ENCODE results near the gene PAWR. TPM values are rescaled to one million over a fixed set of nuclear protein-coding genes. Genes with fewer than 3 reads are reported as not detected.

PAWR gene
- polyA plus RNA-seq, 1 donor (not counting 4 experiments of a cell fraction or from before 2014, with no cell fraction given): 41.1 TPM

- H3K9me3 ChIP-seq (ENCODE audit: control insufficient read depth, low read depth, low read length): no peaks in the 10 kb centered on the region
- dilution Hi-C loops (cut with MboI; ENCODE audit: extremely low pct_ligation_motif_present, low sequenced_read_pairs): no loop called here
- peak overlapping the region; percentile 66 to 92 (median 69) for H3K4me3 ChIP-seq (ENCODE audit: control insufficient read depth in 2 of 3, extremely low read depth in 1 of 3, insufficient read depth in 2 of 3, low read depth in 1 of 3, low read length in 3 of 3)
- TF ChIP-seq CTCF (optimal IDR thresholded peaks at IDR 0.05 in 1 of 3, IDR thresholded peaks at IDR 0.05 in 1 of 3, conservative IDR thresholded peaks at IDR 0.05 in 1 of 3; ENCODE audit: extremely low read depth in 1 of 3, insufficient read depth in 2 of 3, low read length in 3 of 3): no peak
- TF ChIP-seq EZH2 (IDR thresholded peaks at IDR 0.05; ENCODE audit: low read length): no peak
- H3K4me1 ChIP-seq (ENCODE audit: control insufficient read depth, extremely low read depth, insufficient read depth, low read length): peaks cover 23% of the 10 kb centered on the region
- no peak overlapping the region for H2AFZ ChIP-seq (ENCODE audit: control insufficient read depth, low read length)
- DNase-seq (ENCODE audit: low read depth, low spot score): no peak
- FAIRE-seq: peak; percentile 75
- H3K4me2 ChIP-seq (ENCODE audit: control insufficient read depth, extremely low read depth, insufficient read depth, low read depth, low read length): peak overlapping the region; percentile 91
- H3K79me2 ChIP-seq (ENCODE audit: control insufficient read depth, insufficient read depth, low read length): peaks cover 22% of the 10 kb centered on the region
- peak overlapping the region; percentile 99 for H3K27ac ChIP-seq (ENCODE audit: control insufficient read depth, insufficient read depth, low read length)
- no peaks in the 10 kb centered on the region for H3K9me1 ChIP-seq (ENCODE audit: control insufficient read depth, extremely low read depth, insufficient read depth, low read length)
- peak overlapping the region; percentile 94 for H3K9ac ChIP-seq (ENCODE audit: control insufficient read depth, extremely low read depth, insufficient read depth, low read length)
- H3K27me3 ChIP-seq (ENCODE audit: control insufficient read depth, extremely low read depth, insufficient read depth, low read length): no peaks in the 10 kb centered on the region
- H4K20me1 ChIP-seq (ENCODE audit: control insufficient read depth, extremely low read depth, insufficient read depth, low read length): no peaks in the 10 kb centered on the region
- peaks cover 0 to 2% of the 10 kb centered on the region in 2 experiments for H3K36me3 ChIP-seq (ENCODE audit: control insufficient read depth in 2 of 2, extremely low read depth in 1 of 2, insufficient read depth in 2 of 2, low read length in 2 of 2)
Observed at GRCh38 chr12:79692860-79693577, 2.3 kb upstream of the PAWR start.

DNA sequence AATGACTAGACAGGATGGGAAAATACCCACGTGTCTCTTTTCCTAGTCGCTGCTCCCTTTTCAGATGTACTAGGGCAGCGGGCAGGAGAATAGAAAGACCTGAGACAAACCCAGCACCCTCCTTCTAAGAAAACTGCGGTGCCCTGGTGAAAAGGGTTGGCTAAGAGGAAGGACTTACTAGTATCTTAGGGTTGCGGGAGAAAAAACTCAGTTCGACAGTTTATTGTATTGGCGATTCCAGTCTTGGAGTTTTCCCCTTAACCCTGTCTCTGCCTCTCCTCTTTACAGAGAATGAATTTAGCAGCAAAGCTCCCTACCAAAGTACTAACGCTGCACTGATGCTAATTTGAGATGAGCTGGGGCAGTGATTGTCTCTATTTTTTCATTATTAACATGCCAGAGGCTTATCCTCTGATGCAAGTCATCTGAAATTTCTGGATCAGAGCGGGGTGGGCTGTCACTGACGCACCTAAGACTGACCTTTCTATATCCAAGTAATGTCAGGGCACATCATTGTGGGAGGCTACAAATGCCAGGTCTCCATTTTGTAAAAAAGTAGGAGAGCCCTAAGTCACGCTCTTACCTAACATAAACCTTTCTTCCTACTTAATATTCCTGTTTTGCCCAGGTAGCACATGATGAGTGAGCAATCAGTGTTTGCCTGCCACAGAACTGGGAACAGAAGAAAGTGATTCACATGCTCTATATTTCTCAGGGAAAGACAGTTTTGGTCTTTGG is 916 bp upstream of the PAWR start:
- Histone ChIP-seq H3K4me2 (ENCODE audit: control insufficient read depth, extremely low read depth, insufficient read depth, low read depth, low read length) (peak overlapping the region; percentile 91), H3K79me2 (ENCODE audit: control insufficient read depth, insufficient read depth, low read length) (peaks cover 36% of the 10 kb centered on the region), H3K27ac (ENCODE audit: control insufficient read depth, insufficient read depth, low read length) (peak overlapping the region; percentile 99), H3K4me1 (ENCODE audit: control insufficient read depth, extremely low read depth, insufficient read depth, low read length) (peaks cover 24% of the 10 kb centered on the region), H3K9me3 (ENCODE audit: control insufficient read depth, low read depth, low read length) (no peaks in the 10 kb centered on the region), H3K9ac (ENCODE audit: control insufficient read depth, extremely low read depth, insufficient read depth, low read length) (peak overlapping the region; percentile 94), H3K9me1 (ENCODE audit: control insufficient read depth, extremely low read depth, insufficient read depth, low read length) (no peaks in the 10 kb centered on the region), H3K4me3 (ENCODE audit: control insufficient read depth in 2 of 3, extremely low read depth in 1 of 3, insufficient read depth in 2 of 3, low read depth in 1 of 3, low read length in 3 of 3) (peak overlapping the region; percentile 66 to 92 (median 69)), H3K27me3 (ENCODE audit: control insufficient read depth, extremely low read depth, insufficient read depth, low read length) (no peaks in the 10 kb centered on the region), H4K20me1 (ENCODE audit: control insufficient read depth, extremely low read depth, insufficient read depth, low read length) (no peaks in the 10 kb centered on the region), H2AFZ (ENCODE audit: control insufficient read depth, low read length) (no peak overlapping the region), H3K36me3 (ENCODE audit: control insufficient read depth in 2 of 2, extremely low read depth in 1 of 2, insufficient read depth in 2 of 2, low read length in 2 of 2) (peaks cover 0 to 2% of the 10 kb centered on the region in 2 experiments)
- dilution Hi-C loops (cut with MboI; ENCODE audit: extremely low pct_ligation_motif_present, low sequenced_read_pairs): no loop called here
- no peak for TF ChIP-seq CTCF (optimal IDR thresholded peaks at IDR 0.05 in 1 of 3, IDR thresholded peaks at IDR 0.05 in 1 of 3, conservative IDR thresholded peaks at IDR 0.05 in 1 of 3; ENCODE audit: extremely low read depth in 1 of 3, insufficient read depth in 2 of 3, low read length in 3 of 3)
- TF ChIP-seq EZH2 (IDR thresholded peaks at IDR 0.05; ENCODE audit: low read length): no peak
- DNase-seq (ENCODE audit: low read depth, low spot score) (no peak), FAIRE-seq (peak; percentile 85)
